H7 (cell line): ENCODE measurements around the gene ZNF575. TPM values are rescaled to one million over a fixed set of nuclear protein-coding genes. Genes with fewer than 3 reads are reported as not detected.
A peak's percentile ranks its signal among the peaks of the same experiment; 100 is the strongest.

Experiments used
- DNase-seq: peaks from one replicate; pipeline ENCODE4 v3.0.0; 2012
- H3K27me3 ChIP-seq: 2 replicates; pipeline ENCODE4 v1.6.0; 2011; ENCODE audit warnings: mild to moderate bottlenecking, low read length; ENCODE audit not compliant: control insufficient read depth, insufficient read depth
- H3K36me3 ChIP-seq: replicated peaks from 2 replicates; pipeline ENCODE4 v1.5.1; 2011; ENCODE audit warnings: low read length; ENCODE audit not compliant: control insufficient read depth, insufficient read depth
- H3K4me3 ChIP-seq: 2 replicates; pipeline ENCODE4 v1.5.1; 2011; ENCODE audit warnings: low read depth, mild to moderate bottlenecking, control low read depth, low read length, moderate library complexity; ENCODE audit not compliant: insufficient read depth
- total RNA-seq: library from RNA; depleted of rRNA; stranded (reverse); fragments of >200 nt; shearing (Covaris generic); gene quantifications from 2 replicates; pipeline ENCODE4 v1.2.3, GENCODE V29; 2014

ZNF575 gene
- total RNA-seq, 1 experiment from 2014 or later: not detected

DNA sequence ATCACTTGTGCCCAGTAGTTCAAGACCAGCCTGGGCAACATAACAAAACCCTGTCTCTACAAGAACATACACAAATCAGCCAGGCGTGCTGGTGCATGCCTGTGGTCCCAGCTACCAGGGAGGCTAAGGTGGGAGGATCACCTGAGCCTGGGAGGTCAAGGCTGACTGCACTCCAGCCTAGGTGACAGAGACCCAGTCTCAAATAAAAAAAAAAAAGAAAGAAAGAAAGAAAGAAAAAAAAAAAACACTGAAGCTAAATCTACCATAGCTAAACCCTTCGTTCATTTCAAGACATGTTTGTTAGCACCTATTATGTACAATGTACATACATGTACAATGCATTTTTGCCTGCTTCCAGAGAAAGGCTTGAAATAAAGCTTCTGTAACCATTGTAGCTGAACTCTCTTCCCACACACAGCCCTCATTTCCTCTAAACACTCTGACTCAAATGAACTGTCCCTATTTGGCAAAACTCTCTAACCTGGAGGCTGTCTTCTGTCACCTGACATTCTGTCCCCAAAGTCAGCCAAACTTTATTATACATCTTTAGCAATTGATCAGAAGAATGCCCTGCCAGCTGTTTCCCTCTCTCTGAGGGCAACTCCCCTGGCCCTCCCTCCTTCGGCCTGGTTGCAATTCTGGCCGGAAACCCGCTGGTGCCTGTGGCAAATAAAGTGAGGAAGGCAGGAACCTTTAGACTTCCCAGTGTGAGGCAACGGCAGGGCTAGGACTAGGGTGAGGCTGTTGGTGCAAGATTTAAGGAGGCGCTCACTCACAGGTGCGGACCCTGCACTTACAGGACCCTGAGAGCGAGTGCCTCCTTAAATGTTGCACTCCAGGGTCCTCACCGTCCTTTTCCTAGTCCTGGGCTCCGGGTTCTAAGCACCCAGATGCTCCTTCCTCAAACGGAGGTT is 7.8 kb upstream of the ZNF575 start:
- DNase-seq: peak; percentile 63
- no peaks in the 10 kb centered on the region for H3K36me3 ChIP-seq
- peak overlapping the region; percentile 71 for H3K4me3 ChIP-seq
- H3K27me3 ChIP-seq: peaks cover 23% of the 10 kb centered on the region

DNA sequence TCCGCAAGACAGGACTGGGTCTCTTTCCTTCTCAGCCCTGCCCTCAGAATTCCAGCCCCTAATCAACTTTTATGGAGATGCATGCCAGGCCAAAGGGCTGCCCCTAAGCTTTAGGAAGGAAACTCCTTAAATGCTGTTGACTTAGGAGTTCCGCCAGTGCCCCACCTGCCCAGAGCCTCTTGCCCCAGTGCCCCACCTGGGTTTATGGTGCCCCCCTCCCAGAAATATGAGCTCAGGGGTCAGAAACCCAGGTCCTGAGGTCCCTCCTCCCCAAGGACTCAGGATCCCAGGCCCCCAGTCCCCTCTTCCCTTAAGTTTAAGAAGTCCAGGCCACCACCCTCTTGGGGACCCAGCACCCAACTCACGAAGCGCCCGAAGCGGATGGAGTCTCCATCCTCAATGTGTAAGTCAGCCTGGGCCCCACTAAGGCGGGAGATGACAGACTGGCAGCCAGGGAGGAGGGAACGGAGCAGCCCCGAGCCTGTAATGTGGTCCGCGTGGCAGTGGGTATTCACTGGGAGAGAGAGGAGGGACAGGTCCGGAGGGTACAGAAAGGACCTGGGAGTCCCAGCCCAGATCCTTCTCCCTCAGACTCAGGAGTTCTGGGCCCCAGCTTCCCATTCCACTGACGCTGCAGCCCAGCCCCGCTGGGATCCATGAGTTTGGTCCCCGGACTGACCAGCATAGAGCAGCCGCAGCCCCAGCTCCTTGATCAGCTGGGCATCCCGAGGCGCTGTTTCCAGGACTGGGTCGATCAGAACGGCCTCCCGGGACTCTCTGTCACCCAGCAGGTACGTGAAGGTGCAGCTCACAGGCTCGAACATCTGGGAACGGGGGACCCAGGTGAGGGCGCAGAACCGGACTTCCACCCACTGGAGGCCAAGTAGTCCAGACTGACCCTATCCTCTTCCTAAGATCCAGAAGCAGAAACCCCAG is 6.9 kb upstream of the ZNF575 start:
- peak; percentile 64 for DNase-seq
- peaks cover 23% of the 10 kb centered on the region for H3K27me3 ChIP-seq
- H3K36me3 ChIP-seq: no peaks in the 10 kb centered on the region
- peak overlapping the region; percentile 71 for H3K4me3 ChIP-seq

GRCh38 chr19:43526884-43527859 is 5.8 kb upstream of the ZNF575 start, which contains the start of gene ETHE1:
TSS of gene ETHE1 (minus strand) at chr19:43527201. CDS start at chr19:43527177, 24 bp downstream.
- Histone ChIP-seq H3K27me3 (peaks cover 23% of the 10 kb centered on the region), H3K4me3 (peak within 1 kb of the TSS; percentile 71), H3K36me3 (no peaks in the 10 kb centered on the region)
- peak; percentile 95 for DNase-seq

DNA sequence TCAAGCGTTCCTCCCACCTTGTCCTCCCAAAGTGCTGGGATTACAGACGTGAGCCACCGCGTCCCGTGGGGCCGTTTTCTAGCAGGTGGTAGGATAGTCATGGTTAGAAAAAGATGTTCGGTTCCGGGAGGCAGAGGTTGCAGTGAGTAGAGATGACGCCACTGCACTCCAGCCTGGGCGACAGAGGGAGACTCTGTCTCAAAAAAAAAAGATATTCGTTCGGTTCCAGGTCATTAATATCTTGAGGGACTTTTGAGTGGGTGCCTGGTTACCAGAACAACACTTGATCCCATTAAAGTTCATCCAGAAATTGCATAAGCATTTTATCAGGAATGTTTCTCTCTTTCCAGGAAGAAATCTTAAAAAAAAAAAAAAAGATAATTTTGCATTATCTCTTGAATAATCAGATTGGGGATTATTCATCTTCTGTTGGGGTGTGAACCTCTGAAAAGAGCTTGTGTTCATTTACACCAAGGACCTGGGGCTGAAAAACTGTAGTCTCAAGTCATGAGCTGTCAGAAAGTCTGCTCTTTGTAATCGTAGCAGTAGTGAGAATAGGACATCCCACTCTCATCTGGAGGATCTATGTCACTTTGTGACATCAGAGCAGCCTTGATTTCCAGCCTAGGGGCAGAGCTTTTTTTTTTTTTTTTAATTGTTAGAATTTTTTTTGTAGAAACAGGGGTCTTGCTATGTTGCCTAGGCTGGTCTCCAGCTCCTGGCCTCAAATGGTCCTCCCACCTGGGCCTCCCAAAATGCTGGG is 4.9 kb upstream of the ZNF575 start:
- peaks cover 23% of the 10 kb centered on the region for H3K27me3 ChIP-seq
- no peak for DNase-seq
- H3K4me3 ChIP-seq: no peak overlapping the region
- no peaks in the 10 kb centered on the region for H3K36me3 ChIP-seq

- DNase-seq: peak; percentile 65
- H3K27me3 ChIP-seq: peaks cover 7% of the 10 kb centered on the region; the same call in 1 of the 2 replicates
- no peaks in the 10 kb centered on the region for H3K36me3 ChIP-seq
- peak overlapping the region; percentile 61 for H3K4me3 ChIP-seq
Measured at GRCh38 chr19:43532571-43532961, 422 bp upstream of the ZNF575 start.

DNA sequence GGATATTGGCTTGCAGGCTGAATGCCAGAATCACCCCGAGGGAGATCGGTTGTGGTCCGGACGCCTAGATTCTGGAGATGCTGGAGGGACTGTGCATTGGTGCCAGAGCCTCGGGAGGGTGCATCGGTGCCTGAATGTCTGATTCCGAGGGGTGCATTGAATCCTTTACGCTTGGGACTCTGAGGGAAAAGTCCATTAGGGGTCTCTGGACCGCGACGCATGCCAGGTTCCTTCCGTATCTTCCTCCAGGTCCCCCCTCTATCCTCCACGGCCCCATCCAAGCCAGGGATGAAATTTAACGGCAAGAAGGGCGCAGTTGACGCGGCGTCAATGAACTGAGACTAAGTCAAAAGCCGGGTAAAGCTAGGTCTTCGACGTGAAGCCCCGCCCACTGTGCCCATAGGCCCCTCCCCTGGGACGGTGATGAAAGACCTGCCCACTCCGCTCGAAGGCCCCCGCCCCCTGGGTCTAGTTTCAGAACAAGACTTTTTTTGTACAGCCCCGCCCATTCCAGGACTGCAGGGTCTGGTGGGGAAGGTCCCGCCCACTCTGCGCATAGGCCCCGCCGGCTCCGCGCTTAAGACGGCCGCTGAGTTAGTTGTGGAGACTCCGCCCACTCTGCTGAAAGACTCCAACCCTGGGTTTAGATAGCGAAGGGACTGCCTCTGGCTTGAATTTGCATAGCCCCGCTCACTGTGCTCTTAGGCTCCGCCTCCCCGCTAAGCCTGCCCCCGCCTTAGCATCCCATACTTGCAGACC is 737 bp downstream of the ZNF575 start:
- peak; percentile 95 for DNase-seq
- peak overlapping the region; percentile 61 for H3K4me3 ChIP-seq
- H3K36me3 ChIP-seq: peaks cover under 1% of the 10 kb centered on the region
- 0 out of 2 replicates have a peak, but pooled peaks cover 2% of the 10 kb centered on the region for H3K27me3 ChIP-seq

DNA sequence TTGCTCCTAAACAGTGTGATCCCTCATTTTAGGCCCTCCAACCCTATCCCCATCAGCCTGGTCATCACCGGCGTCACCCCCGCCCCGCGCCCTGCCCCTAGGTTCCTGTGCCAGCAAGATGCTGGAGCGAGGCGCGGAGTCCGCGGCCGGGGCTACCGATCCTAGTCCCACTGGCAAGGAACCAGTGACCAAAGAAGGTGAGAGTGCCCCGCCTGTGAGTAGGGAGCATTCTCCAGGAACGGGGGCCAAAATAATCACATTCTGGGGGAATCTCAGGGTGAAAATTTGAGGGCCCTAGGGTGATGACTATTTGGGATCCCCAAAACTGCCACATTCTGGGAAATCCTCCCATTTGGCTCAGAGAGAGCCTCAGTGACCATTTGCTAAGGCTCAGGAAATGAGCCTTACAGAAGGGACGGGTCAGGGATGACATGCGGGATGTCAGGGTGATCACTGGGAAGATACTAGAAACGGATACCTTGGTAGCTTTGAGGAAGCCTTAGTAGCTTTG is 1.4 kb downstream of the ZNF575 start:
- no peak for DNase-seq
- Histone ChIP-seq H3K4me3 (peak overlapping the region; percentile 61), H3K27me3 (0 out of 2 replicates have a peak, but pooled peaks cover 2% of the 10 kb centered on the region)

GRCh38 chr19:43534816-43535761 is 2.1 kb downstream of the ZNF575 start:
- Histone ChIP-seq H3K36me3 (peaks cover 2% of the 10 kb centered on the region), H3K4me3 (no peak overlapping the region), H3K27me3 (no peaks in the 10 kb centered on the region)
- peak; percentile 90 for DNase-seq

More for the DNA sequence above, 1.4 kb downstream of the ZNF575 start:
- H3K36me3 ChIP-seq: peaks cover 2% of the 10 kb centered on the region

GRCh38 chr19:43538922-43539321 is 5.9 kb downstream of the ZNF575 start:
- Histone ChIP-seq H3K36me3 (peaks cover 21% of the 10 kb centered on the region), H3K4me3 (no peak overlapping the region), H3K27me3 (no peaks in the 10 kb centered on the region)
- DNase-seq: no peak

- peaks cover 22% of the 10 kb centered on the region for H3K36me3 ChIP-seq
- no peak overlapping the region for H3K4me3 ChIP-seq
- no peak for DNase-seq
- H3K27me3 ChIP-seq: no peaks in the 10 kb centered on the region
Measured at GRCh38 chr19:43540381-43540780, 7.4 kb downstream of the ZNF575 start.

DNA sequence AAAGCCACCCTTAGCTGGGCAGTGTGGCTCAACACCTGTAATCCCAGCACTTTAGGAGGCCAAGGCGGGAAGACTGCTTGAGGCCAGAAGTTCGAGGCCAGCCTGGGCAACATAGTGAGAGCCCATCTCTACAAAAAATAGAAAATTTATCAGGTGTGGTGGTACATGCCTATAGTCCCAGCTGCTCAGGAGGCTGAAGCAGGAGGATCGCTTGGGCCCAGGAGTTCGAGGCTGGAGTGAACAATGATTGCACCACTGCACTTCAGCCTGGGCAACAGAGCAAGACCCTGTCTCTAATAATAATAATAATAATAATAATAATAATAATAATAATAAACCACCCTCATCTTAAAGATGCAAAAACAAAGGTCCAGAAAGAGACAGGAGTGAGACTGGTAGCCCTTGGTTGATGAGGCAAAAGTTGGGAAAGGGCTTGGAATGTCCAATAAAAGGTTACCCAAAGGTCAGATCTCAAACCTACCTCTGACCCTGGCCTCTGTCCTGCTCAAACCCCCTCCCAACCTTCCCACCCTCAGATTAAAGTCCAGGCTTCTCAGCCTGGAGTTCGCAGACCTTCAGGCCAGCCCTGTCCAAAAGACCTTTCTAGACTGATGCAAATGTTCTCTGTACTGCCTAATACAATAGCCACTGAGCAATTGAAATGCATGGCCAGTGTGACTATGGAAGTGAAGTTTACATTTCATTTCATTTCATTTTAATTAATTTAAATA is 9.1 kb downstream of the ZNF575 start:
- Histone ChIP-seq H3K4me3 (no peak overlapping the region), H3K36me3 (peaks cover 24% of the 10 kb centered on the region), H3K27me3 (no peaks in the 10 kb centered on the region)
- DNase-seq: no peak
